Stomach (tissue), 4 donors: ENCODE results near the gene FBXO10.

Experiments used
- EP300 ChIP-seq: sonication (generic); formaldehyde crosslinking; IDR thresholded peaks from one replicate; pipeline ENCODE4 v1.6.1; 2017; ENCODE audit warnings: antibody characterized with exemption
- TF ChIP-seq, protein P1 (sequence below), 7 experiments: fragments of 450-650 bp in 4 of 7; fragments of 200-600 bp in 3 of 7; sonication (generic) in 3 of 7; IDR thresholded peaks; one replicate each; pipeline ENCODE4 v1.5.1; 2016 to 2019; ENCODE audit warnings: antibody characterized with exemption in 7 of 7, control low read depth in 2 of 7, mild to moderate bottlenecking in 1 of 7

DNA sequence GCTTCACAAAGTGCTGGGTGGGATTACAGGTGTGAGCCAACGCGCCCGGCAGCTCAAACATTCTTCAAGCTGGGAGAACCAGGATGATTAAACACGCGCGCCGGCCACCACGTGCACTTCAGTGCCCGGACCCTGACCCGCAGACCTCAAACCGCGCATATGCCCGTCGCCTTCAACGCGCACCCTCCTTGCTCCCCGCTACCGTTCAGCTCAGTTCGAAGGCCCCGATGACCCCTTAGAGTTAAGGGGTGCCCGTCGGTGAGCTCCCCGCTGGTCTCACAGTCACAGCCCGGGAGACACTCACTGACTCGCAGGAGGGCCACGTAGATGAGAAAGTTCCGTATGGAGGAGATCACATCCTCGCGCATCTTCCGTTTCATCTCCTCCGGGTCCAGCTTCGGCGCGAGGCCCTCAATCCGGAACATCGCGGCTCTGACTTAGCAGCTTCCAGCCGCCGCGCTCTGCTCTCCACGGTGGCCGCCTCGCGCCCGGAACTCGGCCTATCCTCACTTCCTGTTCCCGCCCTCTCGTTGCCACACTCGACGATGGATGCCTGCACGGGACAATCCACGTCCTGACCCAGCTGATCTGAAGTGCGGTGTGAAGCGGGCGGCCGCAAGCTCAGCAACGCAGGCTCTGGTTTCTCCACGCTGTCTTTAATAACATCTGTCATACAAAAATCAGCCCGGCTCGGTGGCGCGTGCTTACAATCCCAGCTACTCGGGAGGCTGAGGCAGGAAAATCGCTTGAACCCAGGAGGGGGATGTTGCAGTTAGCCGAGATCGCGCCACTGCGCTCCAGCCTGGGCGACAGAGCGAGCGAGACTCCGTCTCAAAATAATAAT lies 16.1 kb upstream of the FBXO10 start, which contains the start of gene TOMM5:
- TF ChIP-seq EP300: no peak
- TF ChIP-seq, protein P1, sequence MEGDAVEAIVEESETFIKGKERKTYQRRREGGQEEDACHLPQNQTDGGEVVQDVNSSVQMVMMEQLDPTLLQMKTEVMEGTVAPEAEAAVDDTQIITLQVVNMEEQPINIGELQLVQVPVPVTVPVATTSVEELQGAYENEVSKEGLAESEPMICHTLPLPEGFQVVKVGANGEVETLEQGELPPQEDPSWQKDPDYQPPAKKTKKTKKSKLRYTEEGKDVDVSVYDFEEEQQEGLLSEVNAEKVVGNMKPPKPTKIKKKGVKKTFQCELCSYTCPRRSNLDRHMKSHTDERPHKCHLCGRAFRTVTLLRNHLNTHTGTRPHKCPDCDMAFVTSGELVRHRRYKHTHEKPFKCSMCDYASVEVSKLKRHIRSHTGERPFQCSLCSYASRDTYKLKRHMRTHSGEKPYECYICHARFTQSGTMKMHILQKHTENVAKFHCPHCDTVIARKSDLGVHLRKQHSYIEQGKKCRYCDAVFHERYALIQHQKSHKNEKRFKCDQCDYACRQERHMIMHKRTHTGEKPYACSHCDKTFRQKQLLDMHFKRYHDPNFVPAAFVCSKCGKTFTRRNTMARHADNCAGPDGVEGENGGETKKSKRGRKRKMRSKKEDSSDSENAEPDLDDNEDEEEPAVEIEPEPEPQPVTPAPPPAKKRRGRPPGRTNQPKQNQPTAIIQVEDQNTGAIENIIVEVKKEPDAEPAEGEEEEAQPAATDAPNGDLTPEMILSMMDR (IDR thresholded peaks at IDR 0.05): peak in 1 of 7 experiments; percentile 12
